Measurements from ENCODE around the gene FCF1. TPM values are rescaled to one million over a fixed set of nuclear protein-coding genes. Genes with fewer than 3 reads are reported as not detected.

Gene FCF1
- total RNA-seq (38.0 TPM), polyA plus RNA-seq (38.3 TPM)

GRCh38 chr14:74712499-74713394 lies at the start of gene FCF1, which contains the start of gene AREL1:
TSS of gene FCF1 (plus strand) at chr14:74713144. CDS start at chr14:74713198, 54 bp downstream.
TSS of gene AREL1 (minus strand) at chr14:74713080. CDS start at chr14:74685615, 27,465 bp downstream.
- H3K36me3 ChIP-seq (ENCODE audit: insufficient read depth), result peaks cover 4% of the 10 kb centered on the region
- under 1% methylated on average over 31 of the region's 31 CpGs for WGBS
- DNase-seq (ENCODE audit: extremely low spot score), result peak; percentile 86

GRCh38 chr14:74663884-74664283 lies 49.1 kb upstream of the FCF1 start:
- WGBS, result 89% methylated on average over 7 of the region's 7 CpGs
- H3K27ac ChIP-seq (ENCODE audit: low read depth), result no peak overlapping the region
- H3K4me3 ChIP-seq (ENCODE audit: low read depth, low read length), result no peak overlapping the region
- H3K4me1 ChIP-seq (ENCODE audit: insufficient read depth), result no peaks in the 10 kb centered on the region
- H3K36me3 ChIP-seq (ENCODE audit: insufficient read depth), result peaks cover 7% of the 10 kb centered on the region
- no peak for DNase-seq (ENCODE audit: extremely low spot score)

More at GRCh38 chr14:74712499-74713394, at the start of gene FCF1, which contains the start of gene AREL1:
- peak within 1 kb of the TSS; percentile 70 for H3K4me3 ChIP-seq (ENCODE audit: low read depth, low read length)
- H3K27ac ChIP-seq (ENCODE audit: low read depth), result peak within 1 kb of the TSS; percentile 61
- peaks cover 2% of the 10 kb centered on the region for H3K4me1 ChIP-seq (ENCODE audit: insufficient read depth)

- Histone ChIP-seq H3K4me1 (ENCODE audit: insufficient read depth) (no peaks in the 10 kb centered on the region), H3K4me3 (ENCODE audit: low read depth, low read length) (no peak overlapping the region), H3K27ac (ENCODE audit: low read depth) (no peak overlapping the region), H3K36me3 (ENCODE audit: insufficient read depth) (peaks cover 7% of the 10 kb centered on the region)
- no peak for DNase-seq (ENCODE audit: extremely low spot score)
- WGBS, result 95% methylated on average over 2 of the region's 2 CpGs
Measured at GRCh38 chr14:74664717-74665116, 48.2 kb upstream of the FCF1 start.

- H3K36me3 ChIP-seq (ENCODE audit: insufficient read depth), result peaks cover 7% of the 10 kb centered on the region
- 86% methylated on average over 1 of the region's 1 CpG for WGBS
- no peak overlapping the region for H3K27ac ChIP-seq (ENCODE audit: low read depth)
- H3K4me3 ChIP-seq (ENCODE audit: low read depth, low read length), result no peak overlapping the region
- no peak for DNase-seq (ENCODE audit: extremely low spot score)
- no peaks in the 10 kb centered on the region for H3K4me1 ChIP-seq (ENCODE audit: insufficient read depth)
Measured at GRCh38 chr14:74667758-74668157, 45.2 kb upstream of the FCF1 start.

- WGBS, result 90% methylated on average over 1 of the region's 1 CpG
- H3K4me3 ChIP-seq (ENCODE audit: low read depth, low read length), result no peak overlapping the region
- H3K36me3 ChIP-seq (ENCODE audit: insufficient read depth), result peaks cover 4% of the 10 kb centered on the region
- no peaks in the 10 kb centered on the region for H3K4me1 ChIP-seq (ENCODE audit: insufficient read depth)
- no peak overlapping the region for H3K27ac ChIP-seq (ENCODE audit: low read depth)
- DNase-seq (ENCODE audit: extremely low spot score), result no peak
Measured at GRCh38 chr14:74669256-74669655, 43.7 kb upstream of the FCF1 start.

GRCh38 chr14:74669846-74670245 lies 43.1 kb upstream of the FCF1 start:
- DNase-seq (ENCODE audit: extremely low spot score), result no peak
- Histone ChIP-seq H3K36me3 (ENCODE audit: insufficient read depth) (peaks cover 4% of the 10 kb centered on the region), H3K4me1 (ENCODE audit: insufficient read depth) (no peaks in the 10 kb centered on the region), H3K27ac (ENCODE audit: low read depth) (no peak overlapping the region), H3K4me3 (ENCODE audit: low read depth, low read length) (no peak overlapping the region)
- 98% methylated on average over 10 of the region's 10 CpGs for WGBS

- H3K4me1 ChIP-seq (ENCODE audit: insufficient read depth), result no peaks in the 10 kb centered on the region
- H3K36me3 ChIP-seq (ENCODE audit: insufficient read depth), result peaks cover 5% of the 10 kb centered on the region
- WGBS, result 89% methylated on average over 9 of the region's 9 CpGs
- H3K4me3 ChIP-seq (ENCODE audit: low read depth, low read length), result no peak overlapping the region
- H3K27ac ChIP-seq (ENCODE audit: low read depth), result no peak overlapping the region
- no peak for DNase-seq (ENCODE audit: extremely low spot score)
Measured at GRCh38 chr14:74670726-74671411, 42.1 kb upstream of the FCF1 start.

GRCh38 chr14:74671789-74672188 lies 41.2 kb upstream of the FCF1 start:
- WGBS, result 70% methylated on average over 4 of the region's 4 CpGs
- no peaks in the 10 kb centered on the region for H3K4me1 ChIP-seq (ENCODE audit: insufficient read depth)
- H3K4me3 ChIP-seq (ENCODE audit: low read depth, low read length), result no peak overlapping the region
- H3K36me3 ChIP-seq (ENCODE audit: insufficient read depth), result peaks cover 5% of the 10 kb centered on the region
- no peak for DNase-seq (ENCODE audit: extremely low spot score)
- H3K27ac ChIP-seq (ENCODE audit: low read depth), result no peak overlapping the region

- 80% methylated on average over 4 of the region's 4 CpGs for WGBS
- peaks cover 2% of the 10 kb centered on the region for H3K36me3 ChIP-seq (ENCODE audit: insufficient read depth)
- no peak for DNase-seq (ENCODE audit: extremely low spot score)
- no peak overlapping the region for H3K4me3 ChIP-seq (ENCODE audit: low read depth, low read length)
- H3K4me1 ChIP-seq (ENCODE audit: insufficient read depth), result no peaks in the 10 kb centered on the region
- H3K27ac ChIP-seq (ENCODE audit: low read depth), result no peak overlapping the region
Measured at GRCh38 chr14:74673768-74674167, 39.2 kb upstream of the FCF1 start.

- Histone ChIP-seq H3K36me3 (ENCODE audit: insufficient read depth) (peaks cover 2% of the 10 kb centered on the region), H3K27ac (ENCODE audit: low read depth) (no peak overlapping the region)
Measured at GRCh38 chr14:74675219-74675618, 37.7 kb upstream of the FCF1 start.

GRCh38 chr14:74682169-74682952 lies 30.6 kb upstream of the FCF1 start:
- no peak for DNase-seq (ENCODE audit: extremely low spot score)
- peaks cover 3% of the 10 kb centered on the region for H3K36me3 ChIP-seq (ENCODE audit: insufficient read depth)
- 90% methylated on average over 10 of the region's 10 CpGs for WGBS
- no peaks in the 10 kb centered on the region for H3K4me1 ChIP-seq (ENCODE audit: insufficient read depth)
- H3K4me3 ChIP-seq (ENCODE audit: low read depth, low read length), result no peak overlapping the region
- no peak overlapping the region for H3K27ac ChIP-seq (ENCODE audit: low read depth)

More at GRCh38 chr14:74675219-74675618, 37.7 kb upstream of the FCF1 start:
- H3K4me3 ChIP-seq (ENCODE audit: low read depth, low read length), result no peak overlapping the region
- no peak for DNase-seq (ENCODE audit: extremely low spot score)
- no peaks in the 10 kb centered on the region for H3K4me1 ChIP-seq (ENCODE audit: insufficient read depth)

GRCh38 chr14:74683406-74683805 lies 29.5 kb upstream of the FCF1 start:
- no peaks in the 10 kb centered on the region for H3K4me1 ChIP-seq (ENCODE audit: insufficient read depth)
- H3K27ac ChIP-seq (ENCODE audit: low read depth), result no peak overlapping the region
- DNase-seq (ENCODE audit: extremely low spot score), result no peak
- peaks cover 4% of the 10 kb centered on the region for H3K36me3 ChIP-seq (ENCODE audit: insufficient read depth)
- 48% methylated on average over 3 of the region's 3 CpGs for WGBS
- no peak overlapping the region for H3K4me3 ChIP-seq (ENCODE audit: low read depth, low read length)

GRCh38 chr14:74684434-74684833 lies 28.5 kb upstream of the FCF1 start:
- no peak overlapping the region for H3K4me3 ChIP-seq (ENCODE audit: low read depth, low read length)
- no peak overlapping the region for H3K27ac ChIP-seq (ENCODE audit: low read depth)
- H3K4me1 ChIP-seq (ENCODE audit: insufficient read depth), result no peaks in the 10 kb centered on the region
- DNase-seq (ENCODE audit: extremely low spot score), result no peak
- 91% methylated on average over 12 of the region's 12 CpGs for WGBS
- peaks cover 4% of the 10 kb centered on the region for H3K36me3 ChIP-seq (ENCODE audit: insufficient read depth)
